HAP-1 (cell line): ENCODE results near the gene SHROOM3.

Experiments
- DNase-seq, 2 experiments: peaks; one replicate each; pipeline ENCODE4 v3.0.0-alpha.2; 2016 to 2020; ENCODE audit warnings: low spot score in 2 of 2
- H3K27me3 ChIP-seq: fragments of 250-450 bp; sonication (Bioruptor Pico); 2 replicates; pipeline ENCODE4 v1.5.1; 2020; ENCODE audit warnings: low read depth, mild to moderate bottlenecking, moderate library complexity
- H3K36me3 ChIP-seq: fragments of 250-450 bp; sonication (Bioruptor Pico); replicated peaks from 2 replicates; pipeline ENCODE4 v1.5.1; 2020; ENCODE audit warnings: mild to moderate bottlenecking
- H3K4me1 ChIP-seq: fragments of 250-450 bp; sonication (Bioruptor Pico); 2 replicates; pipeline ENCODE4 v1.5.1; 2020; ENCODE audit warnings: mild to moderate bottlenecking
- H3K4me3 ChIP-seq: fragments of 250-450 bp; sonication (Bioruptor Pico); 2 replicates; pipeline ENCODE4 v1.5.1; 2020; ENCODE audit warnings: mild to moderate bottlenecking, moderate library complexity
- H3K9me3 ChIP-seq: fragments of 250-450 bp; sonication (Bioruptor Pico); 2 replicates; pipeline ENCODE4 v1.5.1; 2020; ENCODE audit warnings: mild to moderate bottlenecking, moderate library complexity
- in situ Hi-C: fragments of 300-500 bp; cut with MboI; formaldehyde crosslinking; loops from 3 replicates; pipeline ENCODE4 v1.14.3; 2020; ENCODE audit warnings: low sequenced_read_pairs, inconsistent platforms, mixed read lengths

The SHROOM3 gene

GRCh38 chr4:76821641-76822040 lies 386.6 kb downstream of the SHROOM3 start:
- Histone ChIP-seq H3K36me3 (no peaks in the 10 kb centered on the region), H3K4me1 (no peaks in the 10 kb centered on the region), H3K9me3 (no peaks in the 10 kb centered on the region), H3K4me3 (no peak overlapping the region), H3K27me3 (peaks cover 3% of the 10 kb centered on the region)
- in situ Hi-C loops, result no loop called here
- no peak for DNase-seq

GRCh38 chr4:76822303-76822702 lies 387.3 kb downstream of the SHROOM3 start:
- in situ Hi-C loops, result no loop called here
- no peaks in the 10 kb centered on the region for H3K4me1 ChIP-seq
- no peaks in the 10 kb centered on the region for H3K9me3 ChIP-seq
- no peak overlapping the region for H3K4me3 ChIP-seq
- H3K27me3 ChIP-seq, result peaks cover 3% of the 10 kb centered on the region
- no peaks in the 10 kb centered on the region for H3K36me3 ChIP-seq
- DNase-seq, result no peak

- H3K4me1 ChIP-seq, result no peaks in the 10 kb centered on the region
- no peak overlapping the region for H3K4me3 ChIP-seq
- H3K27me3 ChIP-seq, result peaks cover 3% of the 10 kb centered on the region
- no peaks in the 10 kb centered on the region for H3K36me3 ChIP-seq
- no peaks in the 10 kb centered on the region for H3K9me3 ChIP-seq
- DNase-seq, result no peak
- in situ Hi-C loops, result no loop called here
Measured at GRCh38 chr4:76823495-76823894, 388.5 kb downstream of the SHROOM3 start.

- H3K36me3 ChIP-seq, result no peaks in the 10 kb centered on the region
- no peak for DNase-seq
- H3K4me1 ChIP-seq, result no peaks in the 10 kb centered on the region
- in situ Hi-C loops, result no loop called here
- no peaks in the 10 kb centered on the region for H3K9me3 ChIP-seq
- H3K4me3 ChIP-seq, result no peak overlapping the region
- no peaks in the 10 kb centered on the region for H3K27me3 ChIP-seq
Measured at GRCh38 chr4:76830612-76830963, 395.6 kb downstream of the SHROOM3 start.

GRCh38 chr4:76830964-76831703 lies 396.1 kb downstream of the SHROOM3 start:
- no peak for DNase-seq
- H3K4me3 ChIP-seq, result no peak overlapping the region
- no peaks in the 10 kb centered on the region for H3K9me3 ChIP-seq
- in situ Hi-C loops, result no loop called here
- H3K36me3 ChIP-seq, result no peaks in the 10 kb centered on the region
- H3K27me3 ChIP-seq, result no peaks in the 10 kb centered on the region
- H3K4me1 ChIP-seq, result no peaks in the 10 kb centered on the region

- in situ Hi-C loops, result no loop called here
- no peak for DNase-seq
- H3K36me3 ChIP-seq, result no peaks in the 10 kb centered on the region
- no peak overlapping the region for H3K4me3 ChIP-seq
- H3K4me1 ChIP-seq, result no peaks in the 10 kb centered on the region
- no peaks in the 10 kb centered on the region for H3K27me3 ChIP-seq
- H3K9me3 ChIP-seq, result no peaks in the 10 kb centered on the region
Measured at GRCh38 chr4:76831711-76832373, 396.8 kb downstream of the SHROOM3 start.
